Retinal pigment epithelial cell (primary cell): ENCODE results near the gene DUSP10.

Experiments
- DNase-seq: peaks from one replicate; pipeline ENCODE4 v3.0.0-alpha.2; 2010; ENCODE audit warnings: low read depth
- H3K4me3 ChIP-seq: 2 replicates; pipeline ENCODE4 v1.5.1; 2011; ENCODE audit warnings: mild to moderate bottlenecking, low read length, control low read depth, moderate library complexity
- TF ChIP-seq, protein P1 (sequence below): conservative IDR thresholded peaks from 2 replicates; pipeline ENCODE4 v1.5.1; 2011; ENCODE audit warnings: low read depth, low read length, control low read depth, inconsistent platforms

The DUSP10 gene

DNA sequence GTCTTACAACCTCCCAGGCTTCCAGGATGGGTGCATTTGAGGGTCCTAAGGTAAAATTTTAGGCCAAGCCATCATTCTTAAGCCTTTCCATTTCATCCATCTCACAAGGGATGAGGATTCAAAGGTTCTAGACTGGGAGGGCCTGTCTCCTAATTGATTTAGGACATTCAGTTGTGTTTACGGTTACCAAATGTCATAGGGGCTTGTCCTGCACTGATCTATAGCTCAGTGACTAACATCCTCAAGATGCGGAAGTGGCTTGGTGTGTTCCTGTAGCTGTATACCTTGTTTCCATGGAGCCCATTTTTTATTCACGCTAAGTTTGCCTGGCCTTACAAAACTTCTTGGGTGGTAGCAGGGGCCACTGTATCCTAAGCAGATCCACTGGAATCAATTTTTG, 52.8 kb downstream of the DUSP10 start:
- TF ChIP-seq, protein P1, sequence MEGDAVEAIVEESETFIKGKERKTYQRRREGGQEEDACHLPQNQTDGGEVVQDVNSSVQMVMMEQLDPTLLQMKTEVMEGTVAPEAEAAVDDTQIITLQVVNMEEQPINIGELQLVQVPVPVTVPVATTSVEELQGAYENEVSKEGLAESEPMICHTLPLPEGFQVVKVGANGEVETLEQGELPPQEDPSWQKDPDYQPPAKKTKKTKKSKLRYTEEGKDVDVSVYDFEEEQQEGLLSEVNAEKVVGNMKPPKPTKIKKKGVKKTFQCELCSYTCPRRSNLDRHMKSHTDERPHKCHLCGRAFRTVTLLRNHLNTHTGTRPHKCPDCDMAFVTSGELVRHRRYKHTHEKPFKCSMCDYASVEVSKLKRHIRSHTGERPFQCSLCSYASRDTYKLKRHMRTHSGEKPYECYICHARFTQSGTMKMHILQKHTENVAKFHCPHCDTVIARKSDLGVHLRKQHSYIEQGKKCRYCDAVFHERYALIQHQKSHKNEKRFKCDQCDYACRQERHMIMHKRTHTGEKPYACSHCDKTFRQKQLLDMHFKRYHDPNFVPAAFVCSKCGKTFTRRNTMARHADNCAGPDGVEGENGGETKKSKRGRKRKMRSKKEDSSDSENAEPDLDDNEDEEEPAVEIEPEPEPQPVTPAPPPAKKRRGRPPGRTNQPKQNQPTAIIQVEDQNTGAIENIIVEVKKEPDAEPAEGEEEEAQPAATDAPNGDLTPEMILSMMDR, result no peak
- H3K4me3 ChIP-seq, result no peak overlapping the region
- DNase-seq, result no peak

DNA sequence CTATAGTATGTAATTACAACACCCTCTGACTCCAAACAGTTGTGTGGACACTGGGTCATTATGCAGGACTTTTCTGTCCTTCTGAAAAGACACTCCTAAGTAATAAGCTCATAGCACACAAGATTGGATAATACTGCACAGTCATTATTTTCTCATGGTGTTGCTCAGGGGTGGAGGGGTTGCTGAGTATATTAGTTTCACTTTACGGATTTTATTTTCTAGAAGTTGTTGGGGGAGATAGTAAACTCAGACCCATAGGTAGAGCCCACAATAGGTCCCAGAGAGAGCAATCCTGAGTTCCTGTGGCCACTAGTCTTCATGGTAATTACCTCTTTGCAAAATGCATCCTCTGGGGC, 53.4 kb downstream of the DUSP10 start:
- no peak for DNase-seq
- TF ChIP-seq, protein P1, result no peak
- no peak overlapping the region for H3K4me3 ChIP-seq

DNA sequence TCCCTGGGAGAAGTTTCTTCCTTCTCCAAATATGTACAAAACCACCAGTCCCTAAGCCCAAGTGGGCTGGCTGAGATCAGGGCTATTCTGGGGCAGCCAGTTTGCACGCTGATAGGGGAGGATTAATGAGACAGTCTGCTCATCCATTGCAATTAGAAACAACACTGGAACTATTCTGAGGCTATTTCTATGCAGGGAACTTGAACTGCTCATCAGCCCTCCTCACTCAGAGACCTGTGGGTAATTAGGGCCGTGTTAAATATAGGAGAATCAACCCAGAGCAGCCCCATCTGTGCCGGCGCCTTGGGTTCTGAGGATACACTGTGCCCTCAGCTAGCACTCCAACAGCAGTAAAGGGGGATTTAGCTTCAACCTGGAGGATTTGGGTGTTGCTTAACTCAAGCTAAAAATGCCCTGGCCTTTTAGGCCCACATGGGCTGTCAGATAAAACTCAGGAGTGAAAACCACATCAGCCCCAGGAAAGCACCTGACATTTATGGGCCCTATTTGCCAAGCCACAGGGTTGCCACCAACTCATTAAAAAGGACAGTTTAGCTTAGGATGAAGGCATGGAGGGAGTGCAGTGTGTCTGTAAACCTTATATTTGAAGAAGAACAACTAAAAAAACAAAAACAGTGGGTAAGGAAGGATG, 53.9 kb downstream of the DUSP10 start:
- no peak overlapping the region for H3K4me3 ChIP-seq
- TF ChIP-seq, protein P1, result no peak
- no peak for DNase-seq

DNA sequence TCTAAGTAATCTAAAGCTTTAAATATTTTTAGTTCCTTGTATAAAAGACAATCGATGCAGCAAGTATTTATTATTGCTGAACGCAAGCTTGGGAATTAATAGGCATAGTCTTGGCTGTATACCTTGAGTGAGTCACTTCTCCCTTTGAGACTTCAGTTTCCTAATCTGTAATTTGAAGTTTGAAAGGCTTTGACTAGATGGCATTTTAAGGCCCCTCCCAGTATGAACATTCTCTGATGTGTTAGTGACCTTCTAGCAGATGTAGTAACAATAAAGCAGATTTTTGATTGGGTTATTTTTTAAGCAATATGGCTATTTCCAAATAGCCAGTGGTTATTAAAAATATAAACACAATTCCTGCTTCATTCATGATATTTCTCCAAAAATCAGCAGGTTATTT, 58.2 kb downstream of the DUSP10 start:
- TF ChIP-seq, protein P1, result no peak
- DNase-seq, result no peak
- no peak overlapping the region for H3K4me3 ChIP-seq

DNA sequence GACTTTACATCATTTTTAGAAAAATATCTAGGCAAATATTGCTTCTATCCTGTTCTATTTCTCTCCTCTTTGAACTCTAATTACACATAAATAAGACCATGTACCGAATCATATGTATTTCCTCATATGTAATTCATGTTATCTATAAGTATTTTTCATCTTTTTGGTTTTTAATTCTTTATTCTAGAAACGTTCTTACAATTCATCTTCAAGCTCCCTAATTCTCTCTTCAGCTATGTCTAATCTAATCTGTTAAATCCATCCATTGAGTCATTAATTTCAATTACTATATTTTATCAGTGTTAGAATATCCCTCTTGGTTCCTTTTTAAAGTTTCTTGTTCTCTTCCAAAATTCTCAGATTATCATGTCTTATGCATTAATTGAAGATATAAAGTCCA, 61.8 kb downstream of the DUSP10 start:
- TF ChIP-seq, protein P1, result no peak
- no peak overlapping the region for H3K4me3 ChIP-seq
- DNase-seq, result no peak

DNA sequence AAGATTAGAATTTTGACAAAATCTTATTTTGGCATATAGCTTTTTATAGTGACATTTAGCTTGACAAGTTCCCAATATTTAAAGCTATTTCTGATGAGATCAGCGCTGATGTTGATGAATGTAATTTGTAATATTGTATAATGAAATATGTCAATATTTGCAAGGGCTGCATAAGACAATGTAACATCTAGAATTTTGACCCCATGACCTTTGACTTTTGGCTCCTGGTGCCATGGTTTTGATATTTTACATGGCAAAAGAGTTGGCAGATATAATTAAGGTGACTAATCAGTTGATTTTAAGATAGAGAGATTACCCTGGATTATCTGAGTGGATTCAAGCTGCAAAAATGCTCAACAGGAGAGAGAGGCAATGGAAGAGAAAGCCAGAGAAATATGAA, 63.9 kb downstream of the DUSP10 start:
- H3K4me3 ChIP-seq, result no peak overlapping the region
- TF ChIP-seq, protein P1, result no peak
- DNase-seq, result no peak
